A549 treated with GW870086 at 1 μM for 4 hours (cell line): ENCODE measurements around the gene SIX5. TPM values are rescaled to one million over a fixed set of nuclear protein-coding genes. Genes with fewer than 3 reads are reported as not detected.

Source experiments
- total RNA-seq: library from RNA; stranded (reverse); fragments of 200-300 nt; extraction: Qiagen RNA extraction; gene quantifications from 5 replicates; pipeline ENCODE4 v1.2.3, GENCODE V29; 2022; ENCODE audit warnings: low read depth

SIX5 gene
- 17.0 to 28.2 TPM (median 24.1 TPM) in 5 replicates for total RNA-seq

DNA sequence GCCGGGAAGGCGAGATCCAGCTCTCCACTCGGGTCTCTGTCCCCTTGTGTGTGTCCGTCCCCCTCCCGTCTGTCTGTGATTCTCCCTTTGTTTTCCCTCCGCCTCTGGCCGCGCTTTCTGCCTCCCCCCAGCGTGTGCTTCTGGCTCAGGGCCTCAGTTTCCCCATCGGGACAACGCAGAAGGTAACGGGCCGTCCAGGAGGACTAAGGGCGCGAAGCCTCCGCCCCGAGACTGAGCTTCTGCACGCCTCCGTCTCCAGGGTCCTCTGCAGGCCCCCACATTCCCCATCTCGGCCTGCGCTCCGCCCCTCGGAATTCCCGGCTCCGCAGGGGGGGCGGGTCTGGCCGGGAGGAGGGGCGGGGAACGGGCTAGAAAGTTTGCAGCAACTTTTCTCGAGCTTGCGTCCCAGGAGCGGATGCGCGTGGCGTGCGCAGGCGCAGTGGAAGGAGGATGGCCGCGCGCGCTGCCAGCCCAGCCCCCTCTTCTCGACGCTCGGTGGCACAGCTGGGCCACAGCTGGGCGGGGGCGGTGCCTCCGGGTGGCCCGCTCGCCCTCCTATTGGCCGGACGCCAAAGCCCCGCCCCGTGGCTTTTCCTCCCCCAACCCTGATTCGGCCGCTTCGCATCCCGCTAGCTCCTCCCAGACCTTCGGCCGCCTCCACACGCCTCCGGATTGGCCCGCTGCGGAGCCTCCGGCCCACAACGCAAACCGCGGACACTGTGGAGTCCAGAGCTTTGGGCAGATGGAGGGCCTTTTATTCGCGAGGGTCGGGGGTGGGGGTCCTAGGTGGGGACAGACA lies at the start of gene SIX5:
Gene SIX5, minus strand, starts transcription at position 269 of the 799 bp plus-strand sequence. CDS start 408 bp downstream, outside the sequence.

DNA sequence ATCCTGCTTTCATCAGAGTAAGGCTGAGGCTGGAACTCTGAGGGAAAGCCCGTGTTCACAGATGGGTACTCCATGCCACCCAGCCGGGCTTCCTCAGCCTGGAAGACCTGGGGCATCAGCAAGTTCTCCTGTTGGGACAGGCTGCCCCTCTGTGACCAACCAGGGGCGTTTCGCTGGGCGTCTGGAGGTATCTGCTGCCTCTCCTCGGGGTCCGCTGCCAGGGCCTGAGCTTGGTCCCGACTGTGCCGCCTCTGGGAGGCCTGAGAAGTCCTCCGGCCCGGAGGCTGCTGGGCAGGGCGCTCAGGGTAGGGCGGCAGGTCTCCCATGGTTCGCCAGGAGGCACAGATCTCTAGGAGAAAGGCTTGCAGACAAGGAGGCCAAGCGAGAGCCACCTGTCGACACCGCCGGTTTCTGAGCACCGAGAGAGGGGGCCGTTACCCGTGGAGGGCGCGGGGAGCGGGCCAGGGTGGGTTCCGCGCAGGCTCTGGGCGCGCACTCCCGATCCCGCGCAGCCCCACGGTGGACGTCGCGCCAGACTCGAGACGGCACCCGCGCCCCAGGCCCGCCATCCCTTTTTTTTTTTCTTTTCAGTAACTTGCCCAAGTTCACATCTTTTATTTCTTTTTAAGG lies 45.9 kb upstream of the SIX5 start, which contains the start of gene RSPH6A:
Gene RSPH6A, minus strand, starts transcription at position 458 of the 630 bp plus-strand sequence. Its CDS starts 132 bp downstream, at position 326.

DNA sequence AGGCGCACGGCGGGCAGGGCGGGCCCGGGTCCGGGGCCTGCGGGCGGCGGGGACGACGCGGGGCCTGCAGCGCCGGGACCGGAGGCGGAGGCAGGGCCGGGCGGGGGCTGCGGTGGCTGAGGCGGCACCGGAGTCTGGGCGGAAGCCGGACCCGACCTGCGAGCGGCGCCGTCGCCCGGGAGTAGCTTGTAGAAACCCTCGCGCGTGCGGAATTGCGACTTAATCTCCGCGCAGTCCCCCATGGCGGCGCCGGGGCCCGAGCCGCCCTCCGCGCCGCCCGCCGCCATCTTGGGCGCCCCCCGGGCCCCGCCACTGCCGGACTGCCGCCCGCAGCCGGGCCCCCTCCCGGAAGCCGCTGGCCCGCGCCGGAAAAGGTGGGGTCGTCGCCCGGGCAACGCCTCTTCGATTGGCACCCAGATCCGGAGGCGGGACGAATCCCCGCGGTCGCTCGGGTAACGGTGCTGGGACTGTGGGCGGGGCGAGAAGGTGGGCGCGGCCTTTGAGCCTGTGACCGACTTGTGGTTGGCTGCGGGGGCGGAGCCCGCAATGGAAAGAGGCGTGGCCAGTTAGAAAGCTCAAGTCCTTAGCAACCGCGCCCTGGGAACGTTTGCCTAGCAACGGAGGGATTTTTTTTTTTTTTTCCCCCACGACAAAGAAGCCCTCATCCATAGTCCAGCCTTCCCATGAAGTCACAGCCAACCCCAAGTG lies 23.6 kb upstream of the SIX5 start, which contains the start of gene DMWD:
Gene DMWD, minus strand, starts transcription at position 376 of the 708 bp plus-strand sequence. Its CDS starts 89 bp downstream, at position 287.

GRCh38 chr19:45782162-45782691 lies 13.2 kb upstream of the SIX5 start, which contains the start of gene DMPK:
DMPK (minus strand) TSS chr19:45782490; CDS start chr19:45782352, 138 bp downstream.

DNA sequence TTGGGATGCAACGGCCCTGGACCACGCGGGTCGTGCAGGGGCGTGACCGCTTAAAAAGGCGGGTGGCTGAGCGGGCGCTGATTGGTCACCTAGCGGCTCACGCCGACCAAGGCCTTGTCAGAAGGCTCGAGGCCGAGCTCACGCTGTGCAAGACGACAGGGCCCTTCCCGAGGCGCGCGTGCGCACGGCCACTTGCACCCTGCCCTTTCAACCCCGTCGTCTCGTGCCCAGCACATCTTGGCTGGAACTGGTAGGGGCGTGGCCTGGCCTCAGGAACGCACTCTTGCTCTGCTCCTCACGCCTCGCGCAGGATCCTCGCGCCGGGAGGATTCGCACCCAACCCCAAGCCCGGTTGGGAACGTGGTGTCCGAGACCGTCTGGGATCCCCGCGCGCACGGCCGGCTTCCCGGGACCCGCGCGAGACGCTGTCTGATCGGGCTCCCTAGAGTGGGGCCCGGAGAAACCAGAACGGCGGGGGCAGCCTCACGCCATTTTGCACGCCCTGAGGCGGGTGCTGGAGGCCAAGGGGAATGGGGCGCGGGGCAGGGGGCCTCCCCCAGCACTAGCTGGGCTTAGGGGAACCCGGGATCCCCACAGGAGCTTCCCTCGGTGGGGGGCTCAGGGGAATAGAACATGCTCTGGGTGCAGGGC lies 35.8 kb downstream of the SIX5 start, which contains the start of gene MEIOSIN:
Gene MEIOSIN, plus strand, starts transcription at position 280 of the 651 bp plus-strand sequence. CDS start 1,938 bp downstream, outside the sequence.

GRCh38 chr19:45730368-45731288 lies 38.4 kb downstream of the SIX5 start, which contains the start of gene FBXO46:
FBXO46 (minus strand) TSS chr19:45730896; CDS start chr19:45713495, 17,401 bp downstream.

Other genes starting within 250 kb of the SIX5 start
- gene OPA3, start 184.4 kb downstream of the SIX5 start, total RNA-seq: 12.7 to 20.1 TPM (median 18.1 TPM) in 5 replicates
- 0.14 to 0.34 TPM (median 0.27 TPM) in 5 replicates for gene GPR4, start 167.0 kb downstream of the SIX5 start, total RNA-seq
- 17.2 to 24.8 TPM (median 22.8 TPM) in 5 replicates for gene EML2, start 129.9 kb downstream of the SIX5 start, total RNA-seq
- 2.4 to 5.1 TPM (median 3.9 TPM) in 5 replicates for gene GIPR, start 101.0 kb downstream of the SIX5 start, total RNA-seq
- gene SNRPD2, start 77.3 kb downstream of the SIX5 start, total RNA-seq: 743 to 1,005 TPM (median 782 TPM) in 5 replicates
- 7.3 to 9.5 TPM (median 8.6 TPM) in 5 replicates for gene QPCTL, start 76.6 kb downstream of the SIX5 start, total RNA-seq
- gene FBXO46, start 38.4 kb downstream of the SIX5 start, total RNA-seq: 6.9 to 10.9 TPM (median 10.2 TPM) in 5 replicates
- 0.05 to 0.23 TPM (median 0.06 TPM) in 3 of 5 replicates, not detected in the others for gene MEIOSIN, start 35.8 kb downstream of the SIX5 start, total RNA-seq
- 36.2 to 49.7 TPM (median 47.1 TPM) in 5 replicates for gene DMPK, start 13.2 kb upstream of the SIX5 start, total RNA-seq
- 24.9 to 39.2 TPM (median 32.4 TPM) in 5 replicates for gene DMWD, start 23.6 kb upstream of the SIX5 start, total RNA-seq
- not detected in 5 replicates for gene RSPH6A, start 46.1 kb upstream of the SIX5 start, total RNA-seq
- gene SYMPK, start 93.9 kb upstream of the SIX5 start, total RNA-seq: 55.7 to 77.3 TPM (median 73.2 TPM) in 5 replicates
- gene FOXA3, start 95.1 kb upstream of the SIX5 start, total RNA-seq: 0.50 to 0.97 TPM (median 0.67 TPM) in 5 replicates
- 23.1 to 35.0 TPM (median 33.2 TPM) in 5 replicates for gene IRF2BP1, start 116.9 kb upstream of the SIX5 start, total RNA-seq
- gene MYPOP, start 133.4 kb upstream of the SIX5 start, total RNA-seq: 6.1 to 9.6 TPM (median 8.7 TPM) in 5 replicates
- not detected in 5 replicates for gene NANOS2, start 145.5 kb upstream of the SIX5 start, total RNA-seq
- 0.05 to 0.14 TPM (median 0.13 TPM) in 5 replicates for gene NOVA2, start 204.6 kb upstream of the SIX5 start, total RNA-seq
- 3.1 to 6.3 TPM (median 4.3 TPM) in 5 replicates for gene CCDC61, start 226.2 kb upstream of the SIX5 start, total RNA-seq